ENCODE data around the gene PACSIN1. TPM values are rescaled to one million over a fixed set of nuclear protein-coding genes. Genes with fewer than 3 reads are reported as not detected.

The PACSIN1 gene
- polyA plus RNA-seq, 2 donors, result 0.01 to 0.04 TPM

GRCh38 chr6:34436803-34437643 lies 28.9 kb upstream of the PACSIN1 start:
- Histone ChIP-seq H3K27ac (ENCODE audit: low read depth in 2 of 2, low read length in 1 of 2) (no peak overlapping the region), H3K36me3 (ENCODE audit: control insufficient read depth in 2 of 2, insufficient read depth in 2 of 2, low read length in 1 of 2) (no peaks in the 10 kb centered on the region), H3K4me3 (ENCODE audit: low read depth in 1 of 2, low read length in 2 of 2) (no peak overlapping the region), H3K9me3 (ENCODE audit: control insufficient read depth in 2 of 2, insufficient read depth in 1 of 2, low read depth in 1 of 2, low read length in 1 of 2) (peaks cover 0 to 3% of the 10 kb centered on the region in 2 donors), H3K4me1 (ENCODE audit: control insufficient read depth in 2 of 2, insufficient read depth in 2 of 2, low read length in 1 of 2) (no peaks in the 10 kb centered on the region), H3K27me3 (ENCODE audit: control insufficient read depth in 1 of 2, insufficient read depth in 2 of 2, low read length in 2 of 2) (no peaks in the 10 kb centered on the region)
- 93% methylated on average over 38 of the region's 38 CpGs for WGBS, 2 donors

- no peak overlapping the region for H3K27ac ChIP-seq (ENCODE audit: low read depth in 2 of 2, low read length in 1 of 2)
- peaks cover 0 to 3% of the 10 kb centered on the region in 2 donors for H3K9me3 ChIP-seq (ENCODE audit: control insufficient read depth in 2 of 2, insufficient read depth in 1 of 2, low read depth in 1 of 2, low read length in 1 of 2)
- no peaks in the 10 kb centered on the region for H3K4me1 ChIP-seq (ENCODE audit: control insufficient read depth in 2 of 2, insufficient read depth in 2 of 2, low read length in 1 of 2)
- no peaks in the 10 kb centered on the region for H3K36me3 ChIP-seq (ENCODE audit: control insufficient read depth in 2 of 2, insufficient read depth in 2 of 2, low read length in 1 of 2)
- no peak overlapping the region for H3K4me3 ChIP-seq (ENCODE audit: low read depth in 1 of 2, low read length in 2 of 2)
- no peaks in the 10 kb centered on the region for H3K27me3 ChIP-seq (ENCODE audit: control insufficient read depth in 1 of 2, insufficient read depth in 2 of 2, low read length in 2 of 2)
- 59 to 66% methylated on average over 1 of the region's 1 CpG for WGBS, 2 donors
Observed at GRCh38 chr6:34437644-34437970, 28.3 kb upstream of the PACSIN1 start.

GRCh38 chr6:34438705-34439104 lies 27.2 kb upstream of the PACSIN1 start:
- Histone ChIP-seq H3K4me3 (ENCODE audit: low read depth in 1 of 2, low read length in 2 of 2) (no peak overlapping the region), H3K36me3 (ENCODE audit: control insufficient read depth in 2 of 2, insufficient read depth in 2 of 2, low read length in 1 of 2) (no peaks in the 10 kb centered on the region), H3K27me3 (ENCODE audit: control insufficient read depth in 1 of 2, insufficient read depth in 2 of 2, low read length in 2 of 2) (no peaks in the 10 kb centered on the region), H3K9me3 (ENCODE audit: control insufficient read depth in 2 of 2, insufficient read depth in 1 of 2, low read depth in 1 of 2, low read length in 1 of 2) (peaks cover 0 to 3% of the 10 kb centered on the region in 2 donors), H3K4me1 (ENCODE audit: control insufficient read depth in 2 of 2, insufficient read depth in 2 of 2, low read length in 1 of 2) (no peaks in the 10 kb centered on the region), H3K27ac (ENCODE audit: low read depth in 2 of 2, low read length in 1 of 2) (no peak overlapping the region)
- WGBS, 2 donors, result 65 to 68% methylated on average over 4 of the region's 4 CpGs

GRCh38 chr6:34439442-34439841 lies 26.4 kb upstream of the PACSIN1 start:
- no peak overlapping the region for H3K27ac ChIP-seq (ENCODE audit: low read depth in 2 of 2, low read length in 1 of 2)
- H3K4me3 ChIP-seq (ENCODE audit: low read depth in 1 of 2, low read length in 2 of 2), result no peak overlapping the region
- no peaks in the 10 kb centered on the region for H3K4me1 ChIP-seq (ENCODE audit: control insufficient read depth in 2 of 2, insufficient read depth in 2 of 2, low read length in 1 of 2)
- H3K27me3 ChIP-seq (ENCODE audit: control insufficient read depth in 1 of 2, insufficient read depth in 2 of 2, low read length in 2 of 2), result no peaks in the 10 kb centered on the region
- H3K9me3 ChIP-seq (ENCODE audit: control insufficient read depth in 2 of 2, insufficient read depth in 1 of 2, low read depth in 1 of 2, low read length in 1 of 2), result peaks cover 0 to 3% of the 10 kb centered on the region in 2 donors
- WGBS, 2 donors, result 79 to 84% methylated on average over 1 to 3 of the region's 3 CpGs
- no peaks in the 10 kb centered on the region for H3K36me3 ChIP-seq (ENCODE audit: control insufficient read depth in 2 of 2, insufficient read depth in 2 of 2, low read length in 1 of 2)

- 64% methylated on average over 5 of the region's 5 CpGs for WGBS, 2 donors
- H3K4me1 ChIP-seq (ENCODE audit: control insufficient read depth in 2 of 2, insufficient read depth in 2 of 2, low read length in 1 of 2), result no peaks in the 10 kb centered on the region
Observed at GRCh38 chr6:34441526-34441925, 24.4 kb upstream of the PACSIN1 start.

GRCh38 chr6:34445313-34445860 lies 20.5 kb upstream of the PACSIN1 start:
- Histone ChIP-seq H3K27me3 (ENCODE audit: control insufficient read depth in 1 of 2, insufficient read depth in 2 of 2, low read length in 2 of 2) (no peaks in the 10 kb centered on the region), H3K36me3 (ENCODE audit: control insufficient read depth in 2 of 2, insufficient read depth in 2 of 2, low read length in 1 of 2) (no peaks in the 10 kb centered on the region), H3K9me3 (ENCODE audit: control insufficient read depth in 2 of 2, insufficient read depth in 1 of 2, low read depth in 1 of 2, low read length in 1 of 2) (no peaks in the 10 kb centered on the region), H3K27ac (ENCODE audit: low read depth in 2 of 2, low read length in 1 of 2) (no peak overlapping the region), H3K4me3 (ENCODE audit: low read depth in 1 of 2, low read length in 2 of 2) (no peak overlapping the region), H3K4me1 (ENCODE audit: control insufficient read depth in 2 of 2, insufficient read depth in 2 of 2, low read length in 1 of 2) (no peaks in the 10 kb centered on the region)
- WGBS, 2 donors, result 74 to 75% methylated on average over 4 of the region's 4 CpGs

More at GRCh38 chr6:34441526-34441925, 24.4 kb upstream of the PACSIN1 start:
- Histone ChIP-seq H3K4me3 (ENCODE audit: low read depth in 1 of 2, low read length in 2 of 2) (no peak overlapping the region), H3K9me3 (ENCODE audit: control insufficient read depth in 2 of 2, insufficient read depth in 1 of 2, low read depth in 1 of 2, low read length in 1 of 2) (peaks cover 0 to 3% of the 10 kb centered on the region in 2 donors), H3K27ac (ENCODE audit: low read depth in 2 of 2, low read length in 1 of 2) (no peak overlapping the region), H3K36me3 (ENCODE audit: control insufficient read depth in 2 of 2, insufficient read depth in 2 of 2, low read length in 1 of 2) (no peaks in the 10 kb centered on the region), H3K27me3 (ENCODE audit: control insufficient read depth in 1 of 2, insufficient read depth in 2 of 2, low read length in 2 of 2) (no peaks in the 10 kb centered on the region)

- Histone ChIP-seq H3K27ac (ENCODE audit: low read depth in 2 of 2, low read length in 1 of 2) (no peak overlapping the region), H3K4me3 (ENCODE audit: low read depth in 1 of 2, low read length in 2 of 2) (no peak overlapping the region), H3K4me1 (ENCODE audit: control insufficient read depth in 2 of 2, insufficient read depth in 2 of 2, low read length in 1 of 2) (no peaks in the 10 kb centered on the region), H3K9me3 (ENCODE audit: control insufficient read depth in 2 of 2, insufficient read depth in 1 of 2, low read depth in 1 of 2, low read length in 1 of 2) (no peaks in the 10 kb centered on the region), H3K36me3 (ENCODE audit: control insufficient read depth in 2 of 2, insufficient read depth in 2 of 2, low read length in 1 of 2) (no peaks in the 10 kb centered on the region), H3K27me3 (ENCODE audit: control insufficient read depth in 1 of 2, insufficient read depth in 2 of 2, low read length in 2 of 2) (no peaks in the 10 kb centered on the region)
- WGBS, 2 donors, result 77 to 80% methylated on average over 7 of the region's 7 CpGs
Observed at GRCh38 chr6:34447386-34447785, 18.5 kb upstream of the PACSIN1 start.

- H3K4me3 ChIP-seq (ENCODE audit: low read depth in 1 of 2, low read length in 2 of 2), result no peak overlapping the region
- WGBS, 2 donors, result 70 to 79% methylated on average over 5 of the region's 5 CpGs
- H3K27ac ChIP-seq (ENCODE audit: low read depth in 2 of 2, low read length in 1 of 2), result no peak overlapping the region
Observed at GRCh38 chr6:34447910-34448309, 18.0 kb upstream of the PACSIN1 start.

GRCh38 chr6:34451192-34451591 lies 14.7 kb upstream of the PACSIN1 start:
- no peaks in the 10 kb centered on the region for H3K4me1 ChIP-seq (ENCODE audit: control insufficient read depth in 2 of 2, insufficient read depth in 2 of 2, low read length in 1 of 2)
- H3K36me3 ChIP-seq (ENCODE audit: control insufficient read depth in 2 of 2, insufficient read depth in 2 of 2, low read length in 1 of 2), result no peaks in the 10 kb centered on the region
- 95% methylated on average over 1 of the region's 1 CpG for WGBS, 2 donors
- no peak overlapping the region for H3K4me3 ChIP-seq (ENCODE audit: low read depth in 1 of 2, low read length in 2 of 2)
- H3K9me3 ChIP-seq (ENCODE audit: control insufficient read depth in 2 of 2, insufficient read depth in 1 of 2, low read depth in 1 of 2, low read length in 1 of 2), result no peaks in the 10 kb centered on the region
- H3K27me3 ChIP-seq (ENCODE audit: control insufficient read depth in 1 of 2, insufficient read depth in 2 of 2, low read length in 2 of 2), result no peaks in the 10 kb centered on the region
- no peak overlapping the region for H3K27ac ChIP-seq (ENCODE audit: low read depth in 2 of 2, low read length in 1 of 2)

More at GRCh38 chr6:34447910-34448309, 18.0 kb upstream of the PACSIN1 start:
- Histone ChIP-seq H3K36me3 (ENCODE audit: control insufficient read depth in 2 of 2, insufficient read depth in 2 of 2, low read length in 1 of 2) (no peaks in the 10 kb centered on the region), H3K4me1 (ENCODE audit: control insufficient read depth in 2 of 2, insufficient read depth in 2 of 2, low read length in 1 of 2) (no peaks in the 10 kb centered on the region), H3K27me3 (ENCODE audit: control insufficient read depth in 1 of 2, insufficient read depth in 2 of 2, low read length in 2 of 2) (no peaks in the 10 kb centered on the region), H3K9me3 (ENCODE audit: control insufficient read depth in 2 of 2, insufficient read depth in 1 of 2, low read depth in 1 of 2, low read length in 1 of 2) (no peaks in the 10 kb centered on the region)

GRCh38 chr6:34455831-34456230 lies 10.0 kb upstream of the PACSIN1 start:
- WGBS, 2 donors, result 100% methylated on average over 1 of the region's 1 CpG
- H3K9me3 ChIP-seq (ENCODE audit: control insufficient read depth in 2 of 2, insufficient read depth in 1 of 2, low read depth in 1 of 2, low read length in 1 of 2), result no peaks in the 10 kb centered on the region

More at GRCh38 chr6:34455831-34456230, 10.0 kb upstream of the PACSIN1 start:
- H3K27ac ChIP-seq (ENCODE audit: low read depth in 2 of 2, low read length in 1 of 2), result no peak overlapping the region
- no peaks in the 10 kb centered on the region for H3K4me1 ChIP-seq (ENCODE audit: control insufficient read depth in 2 of 2, insufficient read depth in 2 of 2, low read length in 1 of 2)
- no peak overlapping the region for H3K4me3 ChIP-seq (ENCODE audit: low read depth in 1 of 2, low read length in 2 of 2)
- H3K36me3 ChIP-seq (ENCODE audit: control insufficient read depth in 2 of 2, insufficient read depth in 2 of 2, low read length in 1 of 2), result no peaks in the 10 kb centered on the region
- no peaks in the 10 kb centered on the region for H3K27me3 ChIP-seq (ENCODE audit: control insufficient read depth in 1 of 2, insufficient read depth in 2 of 2, low read length in 2 of 2)
